Posterior cingulate gyrus (tissue), 11 donors: ENCODE measurements around the gene ZYX.

Experiments used
- DNase-seq, 10 donors: peaks; one replicate each; pipeline versions ENCODE4 v3.0.0 to v3.0.0-alpha.2; 2020 to 2021; ENCODE audit warnings: mixed read lengths in 3 of 10
- intact Hi-C: fragments of 100-400 bp; cut with DNase I; formaldehyde crosslinking; loops from one replicate; pipeline ENCODE4 v1.15.1; 2023

Gene ZYX

DNA sequence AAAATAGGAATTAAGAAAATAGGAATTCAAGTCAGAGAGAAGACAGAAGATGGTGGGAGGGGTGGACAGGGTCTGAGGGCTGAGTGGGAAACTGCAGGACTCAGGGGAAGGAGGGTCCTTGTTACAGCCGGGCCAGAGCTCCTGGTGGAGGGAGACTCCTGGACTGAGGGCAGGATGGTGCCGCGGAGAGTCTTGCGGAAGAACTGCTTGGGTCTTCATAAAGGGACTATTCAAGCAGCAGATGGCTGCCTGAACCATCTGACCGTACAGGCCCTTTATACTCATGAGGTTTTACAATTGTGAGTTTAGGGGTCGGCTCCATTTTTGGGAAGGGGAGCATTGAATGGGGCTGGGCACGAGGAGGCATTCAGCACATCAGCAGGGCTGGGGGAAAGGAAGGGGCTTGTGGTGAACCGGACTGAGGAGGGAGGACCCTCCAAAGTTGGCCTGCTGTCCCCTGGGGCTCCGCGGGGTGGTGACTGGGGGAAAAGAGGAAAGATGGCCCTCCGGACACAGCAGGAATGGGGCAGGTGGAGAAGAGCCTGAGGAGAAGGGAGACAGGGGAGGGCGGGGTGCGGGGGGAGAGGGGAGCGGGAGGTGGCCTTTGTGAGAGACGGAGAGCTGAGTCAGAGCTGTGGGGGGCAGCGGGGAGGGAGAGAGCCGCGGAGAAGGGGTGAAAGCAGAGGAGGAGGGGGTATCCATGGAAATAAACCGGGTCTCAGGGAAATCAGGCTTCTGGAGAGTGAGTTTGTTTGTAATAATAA, 20.2 kb upstream of the ZYX start:
- intact Hi-C loops, result no loop called here
- peak in 5 of 10 donors; percentile 40 to 91 (median 52) for DNase-seq

DNA sequence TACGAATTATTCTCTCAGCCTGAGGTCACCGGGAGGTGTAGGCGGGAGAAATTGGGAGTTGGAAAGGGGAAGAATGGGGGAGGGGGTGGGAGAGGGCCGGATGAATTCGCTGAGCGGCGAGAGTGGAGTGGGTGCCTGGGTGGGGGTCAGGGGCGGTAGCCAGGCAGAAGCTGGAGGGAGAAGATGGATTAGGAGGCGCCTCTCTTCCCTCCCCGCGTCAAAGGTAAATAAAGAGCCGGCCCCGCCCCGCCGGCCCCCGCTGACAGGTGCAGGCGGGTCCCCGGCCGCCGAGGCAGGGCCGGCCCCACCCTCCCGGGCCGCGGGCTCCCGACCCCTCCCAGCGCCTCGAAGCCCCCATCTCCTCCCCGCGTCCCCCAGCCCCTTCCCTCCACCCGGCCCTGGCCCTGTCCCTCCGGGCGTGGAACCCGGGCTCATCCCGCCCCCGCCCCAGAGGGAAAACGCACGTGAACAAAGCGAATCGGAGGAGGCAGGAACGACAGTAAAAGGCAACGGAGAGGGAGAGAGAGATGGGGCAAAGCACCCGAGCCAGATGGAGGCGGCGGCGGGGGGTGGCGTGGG, 19.5 kb upstream of the ZYX start:
- peak in 1 of 10 donors; percentile 84 for DNase-seq
- intact Hi-C loops, result no loop called here

DNA sequence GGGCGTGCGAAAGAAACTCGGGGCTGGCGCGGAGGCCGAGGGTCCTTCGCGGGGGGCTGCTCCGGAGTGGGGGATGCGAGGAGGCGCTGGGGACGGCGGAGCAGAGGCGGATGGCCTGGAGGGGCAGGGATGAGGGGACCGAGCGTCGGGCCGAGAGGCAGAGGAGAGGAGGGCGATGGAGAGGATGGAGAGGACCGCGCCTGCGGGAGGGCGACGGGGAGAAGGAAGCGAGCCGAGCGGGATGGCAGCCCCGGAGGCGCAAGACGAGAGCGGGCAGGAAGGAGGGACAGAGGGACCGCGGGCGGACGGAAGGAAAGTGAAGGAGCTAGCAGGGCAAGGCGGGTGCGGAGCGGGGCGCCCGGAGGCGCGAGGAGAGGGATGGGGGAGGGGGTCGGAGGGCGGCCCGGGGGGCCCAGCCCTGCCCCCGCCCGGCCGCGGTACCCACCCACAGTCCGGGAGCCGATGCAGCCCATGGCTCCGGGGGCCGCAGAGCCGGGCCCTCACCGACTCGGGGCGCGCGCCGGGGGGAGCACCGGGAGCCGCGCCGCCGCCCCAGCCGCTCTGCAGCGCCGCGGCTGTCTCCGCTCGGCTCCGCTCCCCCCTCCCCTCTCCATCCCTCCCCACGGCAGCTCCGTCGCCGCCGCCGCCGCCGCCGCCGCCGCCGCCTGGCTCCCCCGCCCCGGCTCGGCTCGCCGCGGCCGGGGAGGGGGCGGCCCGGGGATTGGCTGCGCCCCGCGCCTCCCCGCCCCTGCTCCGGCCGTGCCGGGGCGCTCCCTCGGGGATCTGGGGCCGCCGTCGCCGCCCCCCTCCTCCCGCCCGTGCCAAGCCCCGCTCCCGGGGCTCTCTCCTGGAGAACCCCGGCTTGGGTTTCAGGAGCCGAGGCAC, 18.8 kb upstream of the ZYX start, which contains the start of gene FAM131B:
Gene FAM131B (minus strand): TSS at position 583 of the 885 bp plus-strand sequence. CDS start 110 bp downstream, at position 473.
- peak in 6 of 10 donors; percentile 42 to 95 (median 64) for DNase-seq
- intact Hi-C loops, result no loop called here

DNA sequence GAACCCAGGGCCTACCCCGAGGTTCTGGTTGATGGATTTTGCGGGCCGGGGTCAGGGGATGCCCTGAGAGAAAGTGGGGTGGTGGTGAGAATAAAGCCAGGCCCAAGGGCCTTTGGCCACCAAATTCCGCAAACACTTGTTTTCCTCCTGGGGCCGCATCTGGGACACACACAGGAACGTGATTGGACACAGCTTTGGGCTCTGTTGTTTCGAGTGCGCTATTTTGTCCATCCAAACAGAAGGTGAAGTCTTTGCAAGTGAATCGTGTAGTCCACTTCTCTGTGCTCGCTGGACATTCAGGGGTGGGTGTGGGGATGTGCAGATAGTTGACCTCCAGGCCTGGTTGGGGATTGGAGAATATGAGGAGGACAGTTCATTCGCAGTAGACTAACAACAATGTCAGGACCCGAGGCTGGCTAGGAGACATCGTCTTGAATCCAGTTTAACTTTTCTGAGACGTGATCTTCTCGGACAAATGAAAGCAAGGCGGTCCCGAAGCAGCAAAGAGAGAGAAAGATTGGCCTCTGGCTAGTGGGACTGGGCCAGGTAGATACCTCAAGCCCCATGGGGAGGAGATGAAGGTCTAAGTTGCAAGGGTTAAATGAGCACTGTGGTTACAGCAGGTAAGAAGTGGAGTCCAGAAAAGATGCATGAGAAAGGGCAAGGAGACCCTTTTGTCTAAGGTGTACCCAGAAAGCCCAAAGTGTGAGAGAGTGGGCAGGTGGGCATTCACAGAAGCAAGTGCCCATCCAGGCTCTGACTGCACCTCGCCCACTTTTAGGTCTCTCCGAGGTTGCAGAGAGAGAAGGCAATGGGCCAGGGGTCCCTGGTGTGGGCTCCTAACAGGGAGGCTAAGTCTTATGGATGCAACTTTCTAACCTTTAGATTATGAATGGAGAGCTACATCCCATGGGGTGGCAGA, 17.9 kb upstream of the ZYX start:
- DNase-seq, result no peak
- intact Hi-C loops, result no loop called here

DNA sequence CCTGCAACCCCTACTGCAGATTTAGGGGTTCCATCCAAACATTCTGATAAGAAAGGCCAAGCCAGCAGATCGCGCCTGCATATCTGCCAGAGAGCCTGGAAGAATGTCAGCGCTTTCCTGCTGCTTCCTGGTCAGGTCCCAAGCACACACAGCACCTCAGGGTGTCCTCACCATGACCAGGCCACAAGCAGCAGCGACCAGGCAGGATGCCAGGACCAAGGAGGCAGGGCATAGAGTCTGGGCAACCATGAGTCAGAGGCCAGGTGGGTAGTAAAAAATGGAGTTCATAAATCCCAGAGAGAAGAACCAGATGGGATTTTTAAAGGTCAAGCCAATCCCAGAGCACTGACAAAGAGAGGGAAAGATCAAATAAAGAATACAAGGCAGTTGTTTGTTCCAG, 13.2 kb upstream of the ZYX start:
- no peak for DNase-seq
- intact Hi-C loops, result no loop called here

DNA sequence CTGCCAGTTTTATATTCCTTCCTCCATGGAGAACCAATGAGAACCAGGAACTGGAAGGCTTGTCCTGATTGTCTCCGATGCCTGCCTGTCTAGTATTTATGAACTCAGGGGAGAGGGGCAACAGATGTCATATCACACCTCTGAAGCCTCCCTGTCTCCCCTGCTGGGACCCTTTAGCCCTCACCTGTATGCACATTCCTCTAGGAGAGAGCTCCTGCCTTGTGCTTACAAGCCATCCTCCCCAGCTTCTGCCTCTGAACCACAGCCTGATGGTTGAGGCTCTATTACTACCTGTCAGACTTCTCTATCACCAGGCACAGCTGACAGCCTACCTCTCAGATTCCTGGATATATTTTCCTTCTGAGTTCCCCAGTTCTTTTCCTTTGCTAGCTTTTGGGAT, 12.8 kb upstream of the ZYX start:
- DNase-seq, result peak in 1 of 10 donors; percentile 1
- intact Hi-C loops, result no loop called here

DNA sequence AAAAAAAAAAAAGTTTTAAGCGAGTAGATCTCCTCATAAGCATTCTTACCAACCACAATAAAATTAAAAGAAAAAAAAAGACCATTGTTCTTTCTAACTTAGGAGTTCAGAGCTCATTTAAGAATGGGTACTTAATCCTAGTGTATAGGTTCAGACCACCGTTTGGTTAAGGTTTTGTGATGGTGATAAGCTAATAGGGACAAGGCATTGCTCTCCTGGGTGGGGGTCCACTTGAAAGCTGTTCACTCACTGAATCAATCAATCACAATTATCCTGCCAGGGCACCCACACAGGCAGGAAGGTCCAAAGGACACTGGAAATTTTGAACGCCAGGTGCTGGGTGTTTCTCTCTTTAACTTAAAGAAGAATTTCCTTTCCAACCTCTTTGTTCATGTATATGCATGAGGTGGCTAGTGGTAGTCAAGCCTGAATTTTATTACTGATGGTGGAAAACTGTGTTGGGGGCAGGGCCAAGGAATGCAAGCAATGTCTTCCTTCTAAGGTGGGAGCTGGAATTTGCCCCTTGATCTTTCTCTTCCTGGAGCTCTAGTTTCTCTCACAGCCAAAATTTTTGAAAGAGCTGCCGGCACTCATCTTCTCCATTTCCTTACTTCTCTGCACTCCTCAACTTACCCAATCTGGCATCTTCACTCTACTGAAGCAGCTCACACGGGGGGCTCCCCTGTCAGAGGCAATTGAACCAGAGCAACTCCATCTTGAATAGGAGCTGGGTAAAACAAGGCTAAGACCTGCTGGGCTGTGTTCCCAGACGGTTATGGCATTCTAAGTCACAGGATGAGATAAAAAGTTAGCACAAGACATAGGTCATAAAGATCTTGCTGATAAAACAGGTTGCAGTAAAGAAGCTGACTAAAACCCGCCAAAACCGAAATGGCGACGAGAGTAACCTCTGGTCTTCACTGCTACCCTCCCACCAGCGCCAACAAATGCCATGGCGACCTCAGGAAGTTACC, 11.2 kb upstream of the ZYX start:
- intact Hi-C loops, result no loop called here
- peak in 2 of 10 donors; percentile 30 to 55 for DNase-seq

DNA sequence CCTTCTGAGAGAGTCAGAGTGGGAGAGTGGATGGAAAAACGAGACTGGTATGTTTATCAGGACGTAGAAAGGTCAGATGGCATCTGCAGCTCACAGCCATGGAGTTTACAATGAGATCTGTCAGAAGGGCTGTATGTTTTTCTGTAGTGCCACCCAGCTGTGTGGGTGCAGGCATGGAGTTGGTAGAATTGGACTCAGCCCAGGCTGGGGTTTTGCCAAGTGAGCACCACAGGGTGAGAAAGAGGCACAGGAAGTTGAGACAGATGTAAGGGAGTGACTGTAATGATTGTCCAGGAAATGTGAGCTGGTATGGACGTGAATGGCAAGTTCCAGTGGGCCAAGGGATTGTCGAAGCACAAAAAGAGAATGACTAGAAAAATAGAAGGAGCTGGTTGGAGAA, 9.1 kb upstream of the ZYX start:
- DNase-seq, result peak in 9 of 10 donors; percentile 72 to 97 (median 86)
- intact Hi-C loops, result no loop called here

DNA sequence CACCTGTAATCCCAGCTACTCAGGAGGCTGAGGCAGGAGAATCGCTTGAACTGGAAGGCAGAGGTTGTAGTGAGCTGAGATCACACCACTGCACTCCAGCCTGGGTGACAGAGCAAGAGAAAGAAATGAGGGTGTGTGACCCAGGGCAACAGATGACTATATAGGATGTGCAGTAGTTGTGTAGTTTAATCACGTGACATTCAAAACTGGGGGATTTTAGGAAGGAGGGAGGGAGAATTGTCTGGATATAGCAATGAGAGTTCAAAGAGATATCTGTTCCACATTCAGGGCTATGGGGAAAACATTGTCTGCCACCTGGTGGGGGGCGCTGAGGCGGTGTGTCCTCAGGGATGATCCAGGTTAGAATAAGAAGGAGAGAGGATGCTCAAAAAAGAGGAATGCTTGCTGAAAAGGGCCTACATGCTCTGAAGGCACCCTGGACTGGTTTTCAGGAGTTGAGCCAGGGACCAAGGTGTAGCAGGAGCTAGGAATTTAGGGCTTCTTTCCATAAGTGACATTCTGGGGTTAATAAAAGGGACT, 7.8 kb upstream of the ZYX start:
- peak in 2 of 10 donors; percentile 29 to 80 for DNase-seq
- intact Hi-C loops, result no loop called here

DNA sequence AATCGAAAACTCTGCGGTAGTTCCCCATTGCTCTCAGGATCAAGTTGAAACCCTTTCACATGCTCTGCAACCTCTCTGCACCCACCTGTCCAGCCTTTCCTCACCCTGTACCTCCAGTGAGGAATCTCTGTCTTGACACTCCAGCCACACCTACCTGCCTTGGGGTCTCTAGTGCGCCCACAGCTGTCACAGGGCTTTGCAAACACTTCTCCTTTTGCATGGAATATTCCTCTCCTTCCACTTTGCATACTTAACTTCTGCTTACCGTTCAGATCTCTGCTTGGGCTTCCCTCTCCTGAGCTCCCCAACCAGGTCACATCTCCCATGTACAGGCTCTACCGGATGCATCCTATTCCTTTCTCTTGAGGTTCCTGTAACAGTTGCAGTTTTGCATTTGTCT, 6.6 kb upstream of the ZYX start:
- intact Hi-C loops, result no loop called here

DNA sequence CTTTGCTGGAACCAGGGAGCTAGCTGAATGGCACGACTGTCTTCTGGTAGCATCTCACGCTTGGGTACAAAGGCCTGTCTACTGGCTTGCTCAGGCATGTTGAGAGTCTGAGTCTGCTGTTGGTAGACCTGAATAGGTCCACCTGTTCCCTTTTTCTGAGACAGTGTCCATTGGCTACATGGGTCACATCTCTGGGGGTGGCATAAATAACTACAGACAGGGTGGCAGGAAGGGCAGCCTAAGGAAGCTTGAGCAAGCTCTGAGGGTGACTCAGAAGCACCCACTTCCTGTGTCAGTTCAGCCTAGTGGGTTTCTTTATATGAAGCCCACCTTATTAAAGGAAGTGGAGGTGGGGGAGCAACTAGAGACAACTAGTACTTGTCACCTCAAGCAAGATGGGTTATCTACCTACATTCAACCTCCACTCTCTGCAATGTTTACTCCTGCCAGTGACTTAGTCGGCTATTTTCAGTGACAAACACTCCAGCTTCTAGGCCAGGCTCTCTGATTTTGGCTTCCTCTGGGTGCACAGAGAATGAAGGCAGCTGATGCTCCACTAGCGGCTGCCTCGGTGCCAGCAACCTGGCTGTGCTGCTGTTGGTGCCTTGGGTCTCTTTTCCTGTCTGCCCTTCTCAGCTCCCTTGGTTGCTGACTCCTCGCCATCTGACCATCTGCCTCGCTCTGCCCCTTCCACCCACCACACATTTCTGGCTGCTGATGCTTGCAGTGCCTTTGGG, 5.7 kb upstream of the ZYX start:
- intact Hi-C loops, result no loop called here
- DNase-seq, result peak in 5 of 10 donors; percentile 58 to 90 (median 83)

More for the DNA sequence above, 6.6 kb upstream of the ZYX start:
- peak in 2 of 10 donors; percentile 11 to 46 for DNase-seq

DNA sequence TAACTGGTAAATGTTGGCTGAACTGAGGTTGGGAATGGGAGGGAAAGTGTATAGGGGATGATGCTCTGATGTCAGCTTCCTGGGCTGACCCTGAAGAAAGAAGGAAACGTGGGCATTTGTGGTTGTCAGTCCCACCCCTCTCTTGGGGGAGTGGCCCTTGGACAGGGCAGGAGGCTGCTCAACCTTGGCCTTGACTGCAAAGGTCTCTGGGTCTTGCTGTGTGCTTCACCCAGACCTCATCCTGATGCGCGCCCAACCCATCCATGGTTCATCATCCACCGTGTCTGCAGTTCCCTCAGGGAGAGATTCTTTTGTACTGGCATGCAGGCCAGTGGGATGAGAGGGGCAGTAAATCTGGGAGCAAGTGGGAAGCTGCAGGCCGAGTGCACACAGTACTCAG, 4.7 kb upstream of the ZYX start:
- DNase-seq, result peak in 3 of 10 donors; percentile 7 to 78 (median 68)
- intact Hi-C loops, result no loop called here

DNA sequence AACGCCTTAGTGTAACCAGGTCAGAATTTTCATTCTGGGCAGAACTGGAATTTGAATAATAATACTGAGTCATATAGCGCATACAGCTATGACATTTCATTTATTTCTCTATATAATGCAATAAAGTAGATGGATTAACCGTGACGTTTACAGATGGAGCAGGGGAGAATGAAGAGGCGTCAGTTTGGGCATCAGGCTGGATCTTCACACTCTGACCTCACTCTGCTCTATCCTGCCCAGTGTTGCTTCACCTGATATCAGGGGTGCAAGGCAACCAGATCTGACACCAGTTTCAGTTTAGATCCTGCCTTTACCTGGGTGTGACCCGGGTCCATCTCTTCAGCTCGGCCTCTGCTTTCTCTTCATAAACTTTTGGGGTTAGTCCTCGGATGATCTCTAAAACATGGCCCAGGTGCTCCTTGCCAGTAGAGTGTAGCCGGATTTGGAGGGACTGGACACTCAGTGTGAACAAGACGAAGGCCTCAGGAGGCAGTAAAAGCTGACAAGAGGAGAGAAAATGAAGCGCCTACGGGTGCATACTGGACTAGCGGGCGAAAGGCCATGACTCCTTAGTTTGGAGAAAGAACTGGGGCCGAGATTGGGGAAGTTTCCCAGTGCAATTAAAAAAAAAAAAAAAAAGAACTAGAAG, 1.4 kb upstream of the ZYX start:
- intact Hi-C loops, result loop anchor here (2.0 kb wide), 2 partner anchors 37 to 91 kb away; partner anchors contain the start of gene CASP2
- no peak for DNase-seq

DNA sequence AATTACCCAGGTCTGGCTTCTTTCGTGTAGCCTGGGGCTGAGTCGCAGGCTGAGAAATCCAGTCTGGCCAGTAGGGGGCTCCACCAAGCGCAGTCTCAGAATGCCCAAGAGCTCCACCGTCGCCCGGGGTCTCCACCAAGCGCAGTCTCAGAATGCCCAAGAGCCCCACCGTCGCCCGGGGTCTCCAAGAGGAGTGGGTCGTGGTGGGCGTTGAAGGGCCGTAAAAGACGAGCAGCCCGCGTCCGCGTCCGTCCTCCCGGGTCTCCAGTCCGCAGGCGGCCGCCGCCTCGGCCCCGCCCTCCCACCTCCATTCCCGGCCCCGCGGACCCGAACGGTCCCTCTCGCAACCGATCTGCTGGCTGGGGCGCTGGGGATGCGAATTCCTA, 892 bp upstream of the ZYX start:
- intact Hi-C loops, result loop anchor here (2.0 kb wide), 1 partner anchor 37 kb away; no protein-coding TSS in a partner anchor

DNA sequence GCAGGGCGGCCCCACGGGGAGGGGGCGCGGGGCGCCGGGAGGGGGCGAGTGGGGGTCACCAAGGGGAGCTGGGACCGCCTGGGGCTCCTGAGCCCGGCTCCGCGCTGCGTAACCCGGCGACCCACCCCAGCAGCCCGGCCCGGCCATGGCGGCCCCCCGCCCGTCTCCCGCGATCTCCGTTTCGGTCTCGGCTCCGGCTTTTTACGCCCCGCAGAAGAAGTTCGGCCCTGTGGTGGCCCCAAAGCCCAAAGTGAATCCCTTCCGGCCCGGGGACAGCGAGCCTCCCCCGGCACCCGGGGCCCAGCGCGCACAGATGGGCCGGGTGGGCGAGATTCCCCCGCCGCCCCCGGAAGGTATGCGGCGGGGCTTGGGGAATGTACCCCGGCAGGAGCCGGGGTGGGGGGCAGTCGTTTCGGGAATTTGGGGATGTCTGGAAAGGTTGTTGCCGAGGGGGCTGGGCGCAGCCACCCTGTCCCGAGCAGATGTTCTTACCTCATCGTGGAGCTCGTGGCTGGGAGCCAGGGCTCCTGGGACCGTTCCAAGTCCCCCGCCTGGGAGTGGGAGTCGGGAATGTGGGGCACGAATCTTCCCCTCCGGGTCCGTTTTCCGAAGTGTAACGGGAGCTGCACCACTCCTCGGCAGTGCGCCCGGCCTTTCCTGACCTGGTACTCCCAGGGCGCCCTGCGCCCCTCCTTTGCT, 431 bp downstream of the ZYX start:
- intact Hi-C loops, result loop anchor here (2.0 kb wide), 1 partner anchor 35 kb away; no protein-coding TSS in a partner anchor
- peak; percentile 40 to 95 (median 66) for DNase-seq

More for the DNA sequence above, 892 bp upstream of the ZYX start:
- peak; percentile 74 to 97 (median 86) for DNase-seq

DNA sequence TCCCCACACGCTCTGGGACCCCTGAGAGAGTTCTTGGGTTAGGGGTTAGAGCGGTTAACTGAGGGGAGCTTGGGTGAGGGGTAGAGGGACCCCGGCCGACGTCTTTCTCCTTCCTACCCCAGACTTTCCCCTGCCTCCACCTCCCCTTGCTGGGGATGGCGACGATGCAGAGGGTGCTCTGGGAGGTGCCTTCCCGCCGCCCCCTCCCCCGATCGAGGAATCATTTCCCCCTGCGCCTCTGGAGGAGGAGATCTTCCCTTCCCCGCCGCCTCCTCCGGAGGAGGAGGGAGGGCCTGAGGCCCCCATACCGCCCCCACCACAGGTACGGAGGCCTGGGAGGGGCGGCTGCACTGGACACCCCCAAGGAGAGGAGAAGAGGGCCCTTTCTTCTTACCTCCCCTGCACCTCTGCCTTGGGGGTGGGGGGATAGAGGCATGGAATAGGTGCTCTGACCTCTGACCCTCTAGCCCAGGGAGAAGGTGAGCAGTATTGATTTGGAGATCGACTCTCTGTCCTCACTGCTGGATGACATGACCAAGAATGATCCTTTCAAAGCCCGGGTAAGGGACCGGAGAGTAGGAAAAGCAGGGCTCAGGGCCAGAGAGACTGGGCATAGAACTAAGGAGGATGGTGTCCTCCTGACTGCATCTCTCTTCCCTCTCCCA, 1.1 kb downstream of the ZYX start:
- DNase-seq, result peak in 1 of 10 donors; percentile 50
- intact Hi-C loops, result no loop called here
